Activated CD4-positive, CD25-positive, alpha-beta regulatory T cell treated with anti-CD3 and anti-CD28 coated beads, Interleukin-2, amount 50 U/mL, for 72 hours (primary cell): ENCODE measurements around the gene IGSF10.

Experiments
- DNase-seq: peaks from one replicate; pipeline ENCODE4 v3.0.0; 2021

Gene IGSF10

GRCh38 chr3:151459358-151459757 lies 1.5 kb downstream of the IGSF10 start:
- no peak for DNase-seq

DNA sequence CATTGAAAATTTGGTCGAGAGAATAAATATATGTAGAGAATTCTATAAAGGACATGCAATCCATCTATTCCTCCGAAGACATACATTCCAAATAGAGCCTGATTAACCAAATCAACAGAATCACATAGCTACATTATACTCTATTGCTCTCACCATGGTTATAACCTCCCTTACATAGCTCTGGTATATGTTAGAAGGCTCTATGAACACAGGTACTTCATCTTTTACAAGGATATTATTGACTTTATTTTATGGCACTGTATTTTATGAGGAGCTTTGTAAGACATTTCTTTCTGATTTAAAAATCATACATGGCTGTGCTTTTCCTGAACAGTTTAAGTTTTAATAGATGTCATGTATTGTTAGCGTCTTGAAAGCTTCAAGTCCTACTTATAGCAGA lies 4.8 kb downstream of the IGSF10 start:
- no peak for DNase-seq

DNA sequence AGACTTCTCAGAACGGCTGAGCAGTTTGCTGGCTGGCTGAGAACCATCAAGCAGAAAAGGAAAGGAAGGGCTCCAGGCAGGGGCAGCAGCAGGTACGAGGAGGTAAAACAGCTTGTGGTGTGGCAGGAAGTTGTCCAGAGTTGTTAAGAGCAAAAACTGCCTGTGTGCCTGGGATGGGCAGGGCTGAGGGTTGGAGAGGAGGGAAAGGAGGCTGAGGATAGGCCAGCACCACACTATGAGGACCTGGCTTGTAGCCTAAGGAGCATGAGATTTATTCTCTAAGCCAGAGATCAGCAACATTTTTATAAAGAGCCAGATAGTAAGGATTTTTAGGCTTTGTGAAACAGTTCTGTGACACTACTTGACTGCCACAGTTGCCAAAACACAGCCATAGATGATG lies 8.0 kb downstream of the IGSF10 start:
- no peak for DNase-seq

- DNase-seq: no peak
Observed at GRCh38 chr3:151452368-151452767, 8.5 kb downstream of the IGSF10 start.

GRCh38 chr3:151446002-151446340 lies 14.9 kb downstream of the IGSF10 start:
- DNase-seq: no peak

- no peak for DNase-seq
Observed at GRCh38 chr3:151445273-151446001, 15.4 kb downstream of the IGSF10 start.

- DNase-seq: no peak
Observed at GRCh38 chr3:151443583-151443982, 17.3 kb downstream of the IGSF10 start.

- DNase-seq: no peak
Observed at GRCh38 chr3:151440940-151441339, 19.9 kb downstream of the IGSF10 start.

- no peak for DNase-seq
Observed at GRCh38 chr3:151439652-151440125, 21.2 kb downstream of the IGSF10 start.

- DNase-seq: no peak
Observed at GRCh38 chr3:151437906-151438305, 23.0 kb downstream of the IGSF10 start.

GRCh38 chr3:151436675-151437446 lies 24.0 kb downstream of the IGSF10 start:
- DNase-seq: no peak

GRCh38 chr3:151434151-151434890 lies 26.5 kb downstream of the IGSF10 start:
- DNase-seq: no peak

- no peak for DNase-seq
Observed at GRCh38 chr3:151432616-151433372, 28.1 kb downstream of the IGSF10 start.

- DNase-seq: no peak
Observed at GRCh38 chr3:151431940-151432339, 28.9 kb downstream of the IGSF10 start.

DNA sequence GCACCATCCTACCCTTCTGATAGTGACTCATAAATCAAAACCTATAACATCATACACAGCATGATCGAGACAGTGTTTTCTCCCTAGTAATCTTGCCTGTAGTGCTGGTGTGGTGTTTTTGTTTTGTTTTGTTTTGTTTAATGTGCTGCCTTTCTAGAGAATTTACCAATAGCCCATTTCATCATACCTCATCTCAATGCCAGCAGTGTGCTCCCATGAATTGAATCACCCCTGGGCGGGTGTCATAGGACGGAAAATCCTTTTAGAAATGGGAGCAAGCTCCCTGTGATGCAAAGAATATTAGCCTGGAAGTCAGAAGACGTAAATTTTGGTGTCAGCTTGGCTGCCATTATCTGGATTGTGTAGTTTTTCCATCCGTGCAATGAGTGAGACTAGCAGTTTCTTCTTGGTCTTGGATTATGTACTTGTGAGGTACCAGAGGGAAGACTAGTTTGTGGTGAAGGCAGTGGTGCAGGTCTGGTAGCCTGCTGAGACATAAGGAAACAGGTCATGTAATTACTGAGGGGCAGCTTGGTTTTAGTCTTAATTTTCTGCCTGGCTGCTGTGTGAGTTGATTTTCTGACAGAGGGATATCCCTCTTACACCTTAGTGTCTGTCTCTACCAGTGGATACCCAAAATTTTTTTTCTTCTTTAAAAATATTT lies 29.9 kb downstream of the IGSF10 start:
- no peak for DNase-seq

GRCh38 chr3:151428386-151428785 lies 32.5 kb downstream of the IGSF10 start:
- DNase-seq: no peak

GRCh38 chr3:151426341-151426657 lies 34.6 kb downstream of the IGSF10 start:
- DNase-seq: no peak

GRCh38 chr3:151425627-151426340 lies 35.1 kb downstream of the IGSF10 start:
- no peak for DNase-seq

- no peak for DNase-seq
Observed at GRCh38 chr3:151423091-151423490, 37.8 kb downstream of the IGSF10 start.

DNA sequence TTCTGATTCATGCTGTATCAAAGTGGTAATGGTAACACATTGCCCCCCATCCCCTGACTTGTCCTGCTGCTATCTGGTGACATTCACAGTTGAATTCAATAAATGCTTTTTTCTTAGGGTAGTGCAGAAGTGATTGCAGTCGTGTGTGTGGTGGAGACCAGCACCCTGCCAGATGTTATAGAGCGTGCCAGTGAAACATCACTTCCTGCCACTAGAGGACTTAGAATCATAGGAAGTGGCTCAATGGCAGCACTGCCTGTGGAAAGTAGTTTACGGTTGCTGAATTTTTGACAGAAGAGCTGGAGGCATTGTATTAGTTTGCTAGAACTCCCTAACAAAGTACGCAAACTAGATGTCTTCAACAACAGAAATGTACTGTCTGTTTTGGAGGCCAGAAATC lies 38.9 kb downstream of the IGSF10 start:
- no peak for DNase-seq

DNA sequence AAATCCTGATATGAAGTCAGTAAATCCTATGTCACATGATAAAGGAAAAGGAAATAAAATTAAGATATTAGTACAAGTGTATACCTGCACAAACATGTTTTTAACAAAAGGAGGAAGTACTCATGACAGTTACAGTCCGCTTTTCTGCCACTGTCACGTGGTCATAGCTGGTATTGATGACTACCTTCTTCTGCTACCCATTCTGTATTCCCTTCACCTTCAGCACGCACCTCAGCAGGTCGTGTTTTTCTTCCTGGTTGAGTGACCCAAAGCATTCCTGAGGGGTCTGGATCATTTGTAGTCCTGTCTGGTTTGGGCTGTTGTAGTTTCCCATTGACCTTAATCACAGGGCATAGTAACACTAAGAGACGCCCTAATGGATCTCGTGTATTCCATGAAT lies 41.1 kb downstream of the IGSF10 start:
- DNase-seq: no peak

DNA sequence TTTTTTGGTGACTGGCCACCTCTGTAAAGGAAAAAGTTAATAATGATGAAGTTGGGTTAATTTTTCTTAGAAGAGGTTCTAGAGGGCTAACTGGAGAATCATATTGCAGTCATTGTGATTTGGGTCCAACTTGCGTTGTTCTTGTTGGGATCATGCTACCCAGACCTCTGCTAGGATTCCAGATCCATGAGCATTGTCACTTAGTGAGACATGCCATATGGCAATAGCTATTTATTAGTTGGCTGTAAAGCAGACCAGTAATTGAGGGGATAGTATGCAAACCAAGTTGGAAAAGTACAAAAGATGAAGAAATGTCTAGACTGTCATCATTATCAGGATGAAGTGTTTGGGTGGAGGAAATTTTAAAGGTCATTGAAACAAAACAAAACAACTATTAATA lies 45.6 kb downstream of the IGSF10 start:
- DNase-seq: no peak
